OCI-LY1 (cell line): Measurements from ENCODE around the gene SCN10A.

Experiments used
- H2AFZ ChIP-seq: fragments of 200-600 bp; sonication (generic), shearing (Covaris generic); 2 replicates; pipeline ENCODE4 v1.6.0; 2014; ENCODE audit warnings: antibody characterized with exemption, mild to moderate bottlenecking, low read length
- H3F3A ChIP-seq: fragments of 200-600 bp; sonication (generic), shearing (Covaris generic); 2 replicates; pipeline ENCODE4 v1.6.0; 2014; ENCODE audit warnings: mild to moderate bottlenecking, antibody characterized with exemption, low read length, moderate library complexity; ENCODE audit not compliant: insufficient read depth
- H3K27ac ChIP-seq: fragments of 200-600 bp; sonication (generic); 2 replicates; pipeline ENCODE4 v1.5.1; 2014; ENCODE audit warnings: low read length, mixed run types, mild to moderate bottlenecking, low read depth; ENCODE audit not compliant: poor library complexity, severe bottlenecking
- H3K27me3 ChIP-seq: fragments of 200-600 bp; sonication (generic); 2 replicates; pipeline ENCODE4 v1.6.0; 2014; ENCODE audit warnings: antibody characterized with exemption, mild to moderate bottlenecking, low read length, moderate library complexity; ENCODE audit not compliant: insufficient read depth
- H3K36me3 ChIP-seq: fragments of 200-600 bp; sonication (generic); 2 replicates; pipeline ENCODE4 v1.6.1; 2014; ENCODE audit warnings: mild to moderate bottlenecking, antibody characterized with exemption, low read length, moderate library complexity, mixed read lengths; ENCODE audit not compliant: insufficient read depth
- H3K4me1 ChIP-seq: fragments of 200-600 bp; sonication (generic); 2 replicates; pipeline ENCODE4 v1.5.1; 2014; ENCODE audit warnings: mild to moderate bottlenecking, low read length, moderate library complexity; ENCODE audit not compliant: insufficient read depth, severe bottlenecking
- H3K4me2 ChIP-seq: fragments of 200-600 bp; sonication (generic), shearing (Covaris generic); 2 replicates; pipeline ENCODE4 v1.6.1; 2014; ENCODE audit warnings: low read length
- H3K4me3 ChIP-seq: fragments of 200-600 bp; sonication (generic); 2 replicates; pipeline ENCODE4 v1.5.1; 2014; ENCODE audit warnings: low read length, low read depth, mild to moderate bottlenecking, mixed read lengths; ENCODE audit not compliant: poor library complexity, severe bottlenecking
- H3K79me2 ChIP-seq: fragments of 200-600 bp; shearing (Covaris generic); 2 replicates; pipeline ENCODE4 v1.6.1; 2016; ENCODE audit warnings: mixed run types, low read length, mixed read lengths; ENCODE audit not compliant: insufficient read depth
- H3K9ac ChIP-seq: fragments of 200-600 bp; sonication (generic), shearing (Covaris generic); 2 replicates; pipeline ENCODE4 v1.6.1; 2014; ENCODE audit warnings: mild to moderate bottlenecking, low read length, mixed read lengths
- H3K9me2 ChIP-seq: fragments of 200-600 bp; sonication (generic), shearing (Covaris generic); 2 replicates; pipeline ENCODE4 v1.6.1; 2014; ENCODE audit warnings: low read depth, mild to moderate bottlenecking, low read length, mixed read lengths
- H3K9me3 ChIP-seq: fragments of 200-600 bp; shearing (Covaris generic); 2 replicates; pipeline ENCODE4 v1.6.1; 2014; ENCODE audit warnings: low read length, mixed read lengths
- H4K20me1 ChIP-seq: fragments of 200-600 bp; sonication (generic), shearing (Covaris generic); 2 replicates; pipeline ENCODE4 v1.6.0; 2016; ENCODE audit warnings: mild to moderate bottlenecking, low read length; ENCODE audit not compliant: insufficient read depth
- CTCF ChIP-seq: fragments of 200-600 bp; sonication (generic), shearing (Covaris generic); IDR thresholded peaks from 2 replicates; pipeline ENCODE4 v1.5.1; 2017; ENCODE audit warnings: mild to moderate bottlenecking, antibody characterized with exemption, low read length, moderate library complexity, mixed read lengths
- EZH2 ChIP-seq: fragments of 200-600 bp; sonication (generic), shearing (Covaris generic); IDR thresholded peaks from 2 replicates; pipeline ENCODE4 v1.8.0; 2017; ENCODE audit warnings: borderline replicate concordance, mixed run types, mild to moderate bottlenecking, antibody characterized with exemption, low read length, moderate library complexity, mixed read lengths

Gene SCN10A

DNA sequence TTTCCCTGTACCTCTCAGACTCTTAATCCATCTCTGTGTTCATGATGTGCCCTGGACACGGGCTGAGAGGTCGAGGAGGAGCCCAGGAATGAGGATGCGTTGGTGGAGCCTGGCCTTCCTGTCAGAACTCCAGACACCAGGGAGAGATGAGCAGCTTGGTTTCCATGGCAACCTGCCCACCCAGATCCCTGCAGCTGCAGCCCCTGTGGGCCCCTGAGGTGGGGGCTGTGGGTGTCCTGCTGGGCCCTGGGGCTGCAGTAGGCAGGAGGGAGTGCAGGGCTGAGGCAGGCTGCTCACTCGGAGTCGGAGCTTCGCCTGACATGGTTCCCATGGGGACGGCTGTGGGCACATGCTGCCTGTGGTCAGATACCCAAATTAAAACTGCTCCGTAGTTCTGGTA is 7.7 kb upstream of the SCN10A start:
- no peak for TF ChIP-seq EZH2
- TF ChIP-seq CTCF, result no peak
- Histone ChIP-seq H3K27ac (no peak overlapping the region), H3K9me3 (no peaks in the 10 kb centered on the region), H3K4me3 (no peak overlapping the region), H3K79me2 (no peaks in the 10 kb centered on the region), H3K4me1 (no peaks in the 10 kb centered on the region), H3K4me2 (no peak overlapping the region), H4K20me1 (no peaks in the 10 kb centered on the region), H2AFZ (no peak overlapping the region), H3K36me3 (no peaks in the 10 kb centered on the region), H3K27me3 (no peaks in the 10 kb centered on the region), H3K9ac (no peak overlapping the region), H3F3A (no peaks in the 10 kb centered on the region), H3K9me2 (no peaks in the 10 kb centered on the region)

DNA sequence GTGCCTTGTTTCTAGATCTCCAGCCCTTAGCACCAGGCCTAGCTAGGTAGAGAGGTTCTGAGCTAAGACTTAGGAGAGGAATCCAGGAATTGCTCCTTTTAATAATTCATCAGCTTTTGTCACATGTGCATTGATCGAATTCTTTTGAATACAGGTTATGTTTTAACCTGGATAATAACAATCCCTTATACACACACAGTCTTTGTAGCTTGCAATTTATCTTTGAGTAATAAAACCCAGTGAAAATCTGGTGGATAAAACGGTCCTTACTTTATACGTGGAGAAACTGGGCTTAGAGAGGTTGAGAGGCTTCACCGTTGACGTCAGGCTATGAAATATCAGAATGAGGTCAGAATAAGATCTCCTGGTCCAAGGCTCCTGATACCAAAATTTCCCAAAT is 7.2 kb upstream of the SCN10A start:
- Histone ChIP-seq H3K27me3 (no peaks in the 10 kb centered on the region), H3K27ac (no peak overlapping the region), H3K9me3 (no peaks in the 10 kb centered on the region), H3K79me2 (no peaks in the 10 kb centered on the region), H4K20me1 (no peaks in the 10 kb centered on the region), H2AFZ (no peak overlapping the region), H3F3A (no peaks in the 10 kb centered on the region), H3K9ac (no peak overlapping the region), H3K4me1 (no peaks in the 10 kb centered on the region), H3K4me2 (no peak overlapping the region), H3K36me3 (no peaks in the 10 kb centered on the region), H3K9me2 (no peaks in the 10 kb centered on the region), H3K4me3 (no peak overlapping the region)
- TF ChIP-seq CTCF (no peak), EZH2 (no peak)

- Histone ChIP-seq H2AFZ (no peak overlapping the region), H3K27me3 (no peaks in the 10 kb centered on the region), H3K9ac (no peak overlapping the region), H3F3A (no peaks in the 10 kb centered on the region), H3K36me3 (no peaks in the 10 kb centered on the region), H3K9me2 (no peaks in the 10 kb centered on the region), H3K9me3 (no peaks in the 10 kb centered on the region), H3K27ac (no peak overlapping the region), H3K79me2 (no peaks in the 10 kb centered on the region), H3K4me2 (no peak overlapping the region), H3K4me3 (no peak overlapping the region), H3K4me1 (no peaks in the 10 kb centered on the region), H4K20me1 (no peaks in the 10 kb centered on the region)
- TF ChIP-seq CTCF (no peak), EZH2 (no peak)
Measured at GRCh38 chr3:38811822-38812221, 4.2 kb downstream of the SCN10A start.
